Measurements from ENCODE around the gene RAMP1. TPM values are rescaled to one million over a fixed set of nuclear protein-coding genes. Genes with fewer than 3 reads are reported as not detected.

The RAMP1 gene
- total and polyA plus RNA-seq, 2 donors (not counting 1 experiment from before 2014, with no cell fraction given), result 3.3 to 16.0 TPM

- H3K4me2 ChIP-seq (ENCODE audit: extremely low read depth, insufficient read depth, low read length), result no peak overlapping the region
These were observed 83.1 kb downstream of the RAMP1 start for GRCh38 chr2:237942513-237942899.

GRCh38 chr2:237943395-237944094 is 84.1 kb downstream of the RAMP1 start:
- no peaks in the 10 kb centered on the region for H3K36me3 ChIP-seq (ENCODE audit: control insufficient read depth, insufficient read depth, low read length)
- H3K4me3 ChIP-seq (replicated peaks in 1 of 4; ENCODE audit: control extremely low read depth in 1 of 4, insufficient read depth in 1 of 4, low read depth in 3 of 4, low read length in 4 of 4), result no peak overlapping the region
- no peak overlapping the region for H3K27ac ChIP-seq (ENCODE audit: insufficient read depth, low read length)
- no peaks in the 10 kb centered on the region for H3K9me3 ChIP-seq (ENCODE audit: control insufficient read depth, insufficient read depth, low read depth, low read length)
- H3K9ac ChIP-seq (ENCODE audit: insufficient read depth, low read length), result no peak overlapping the region
- no peaks in the 10 kb centered on the region for H4K20me1 ChIP-seq (ENCODE audit: control insufficient read depth, extremely low read depth, insufficient read depth, low read length)
- no peak overlapping the region for H2AFZ ChIP-seq (ENCODE audit: low read length)
- H3K4me2 ChIP-seq (ENCODE audit: extremely low read depth, insufficient read depth, low read length), result no peak overlapping the region
- H3K27me3 ChIP-seq (ENCODE audit: control insufficient read depth, insufficient read depth, low read length), result no peaks in the 10 kb centered on the region
- DNase-seq (ENCODE audit: low read depth in 2 of 2), result no peak
- no peaks in the 10 kb centered on the region for H3K79me2 ChIP-seq (ENCODE audit: control insufficient read depth, insufficient read depth, low read length)
- TF ChIP-seq EZH2 (IDR thresholded peaks at IDR 0.05; ENCODE audit: low read length, missing control alignments) (no peak), CTCF (conservative IDR thresholded peaks at IDR 0.05 in 1 of 2, IDR thresholded peaks at IDR 0.05 in 1 of 2; ENCODE audit: low read depth in 1 of 2, low read length in 2 of 2) (no peak)
- H3K4me1 ChIP-seq (ENCODE audit: control insufficient read depth, extremely low read depth, insufficient read depth, low read length), result peaks cover 3% of the 10 kb centered on the region

More at GRCh38 chr2:237942513-237942899, 83.1 kb downstream of the RAMP1 start:
- Histone ChIP-seq H3K9me3 (ENCODE audit: control insufficient read depth, insufficient read depth, low read depth, low read length) (no peaks in the 10 kb centered on the region), H4K20me1 (ENCODE audit: control insufficient read depth, extremely low read depth, insufficient read depth, low read length) (no peaks in the 10 kb centered on the region), H3K4me1 (ENCODE audit: control insufficient read depth, extremely low read depth, insufficient read depth, low read length) (peaks cover 3% of the 10 kb centered on the region), H3K4me3 (replicated peaks in 1 of 4; ENCODE audit: control extremely low read depth in 1 of 4, insufficient read depth in 1 of 4, low read depth in 3 of 4, low read length in 4 of 4) (no peak overlapping the region), H3K27ac (ENCODE audit: insufficient read depth, low read length) (no peak overlapping the region), H3K36me3 (ENCODE audit: control insufficient read depth, insufficient read depth, low read length) (no peaks in the 10 kb centered on the region), H3K79me2 (ENCODE audit: control insufficient read depth, insufficient read depth, low read length) (no peaks in the 10 kb centered on the region), H3K9ac (ENCODE audit: insufficient read depth, low read length) (no peak overlapping the region), H3K27me3 (ENCODE audit: control insufficient read depth, insufficient read depth, low read length) (no peaks in the 10 kb centered on the region), H2AFZ (ENCODE audit: low read length) (no peak overlapping the region)
- no peak for DNase-seq (ENCODE audit: low read depth in 2 of 2)
- TF ChIP-seq CTCF (conservative IDR thresholded peaks at IDR 0.05 in 1 of 2, IDR thresholded peaks at IDR 0.05 in 1 of 2; ENCODE audit: low read depth in 1 of 2, low read length in 2 of 2) (no peak), EZH2 (IDR thresholded peaks at IDR 0.05; ENCODE audit: low read length, missing control alignments) (no peak)

GRCh38 chr2:237944302-237944701 is 84.9 kb downstream of the RAMP1 start:
- no peaks in the 10 kb centered on the region for H3K36me3 ChIP-seq (ENCODE audit: control insufficient read depth, insufficient read depth, low read length)
- TF ChIP-seq CTCF (conservative IDR thresholded peaks at IDR 0.05 in 1 of 2, IDR thresholded peaks at IDR 0.05 in 1 of 2; ENCODE audit: low read depth in 1 of 2, low read length in 2 of 2), result no peak
- no peak for TF ChIP-seq EZH2 (IDR thresholded peaks at IDR 0.05; ENCODE audit: low read length, missing control alignments)
- no peak overlapping the region for H3K4me3 ChIP-seq (replicated peaks in 1 of 4; ENCODE audit: control extremely low read depth in 1 of 4, insufficient read depth in 1 of 4, low read depth in 3 of 4, low read length in 4 of 4)
- no peak overlapping the region for H3K27ac ChIP-seq (ENCODE audit: insufficient read depth, low read length)
- H2AFZ ChIP-seq (ENCODE audit: low read length), result no peak overlapping the region
- no peaks in the 10 kb centered on the region for H3K79me2 ChIP-seq (ENCODE audit: control insufficient read depth, insufficient read depth, low read length)
- DNase-seq (ENCODE audit: low read depth in 2 of 2), result no peak
- H4K20me1 ChIP-seq (ENCODE audit: control insufficient read depth, extremely low read depth, insufficient read depth, low read length), result no peaks in the 10 kb centered on the region
- H3K4me1 ChIP-seq (ENCODE audit: control insufficient read depth, extremely low read depth, insufficient read depth, low read length), result peaks cover 3% of the 10 kb centered on the region
- no peak overlapping the region for H3K4me2 ChIP-seq (ENCODE audit: extremely low read depth, insufficient read depth, low read length)
- no peak overlapping the region for H3K9ac ChIP-seq (ENCODE audit: insufficient read depth, low read length)
- H3K27me3 ChIP-seq (ENCODE audit: control insufficient read depth, insufficient read depth, low read length), result no peaks in the 10 kb centered on the region
- no peaks in the 10 kb centered on the region for H3K9me3 ChIP-seq (ENCODE audit: control insufficient read depth, insufficient read depth, low read depth, low read length)

Measured in fibroblast of lung (primary cell).